Caco-2 (cell line): ENCODE results near the gene FOXN4. TPM values are rescaled to one million over a fixed set of nuclear protein-coding genes. Genes with fewer than 3 reads are reported as not detected.

Experiments used
- BruUV-seq: library from RNA; stranded (reverse); fragments of 400-500 nt; replicated peaks from 2 replicates; lab custom pipeline; 2021; lab: Mats Ljungman, UMichigan
- CTCF ChIA-PET: fragments of 300-600 bp; sonication (Branson Sonifier 250); formaldehyde crosslinking; loops from one replicate; lab custom pipeline; 2022; ENCODE audit warnings: antibody characterized with exemption; lab: Charles Lee
- POLR2A ChIA-PET: fragments of 300-600 bp; sonication (Branson Sonifier 250); formaldehyde crosslinking; loops from one replicate; lab custom pipeline; 2022; ENCODE audit warnings: antibody characterized with exemption; lab: Charles Lee
- DNase-seq, 2 experiments: peaks; one replicate each; pipeline versions ENCODE4 v3.0.0 to v3.0.0-alpha.2; 2020 to 2022
- H3K27me3 ChIP-seq: replicated peaks from 2 replicates; pipeline ENCODE4 v1.6.0; 2011; ENCODE audit warnings: low read length; ENCODE audit not compliant: control insufficient read depth, insufficient read depth
- H3K36me3 ChIP-seq: 2 replicates; pipeline ENCODE4 v1.5.1; 2011; ENCODE audit warnings: low read length; ENCODE audit not compliant: control insufficient read depth, insufficient read depth
- H3K4me1 ChIP-seq: fragments of 250-450 bp; sonication (Bioruptor Pico); 2 replicates; pipeline ENCODE4 v1.5.1; 2020; ENCODE audit warnings: mild to moderate bottlenecking
- H3K4me3 ChIP-seq: 2 replicates; pipeline ENCODE4 v1.5.1; 2011; ENCODE audit warnings: low read depth, mild to moderate bottlenecking, control low read depth, low read length
- H3K9me3 ChIP-seq: fragments of 250-450 bp; sonication (Bioruptor Pico); 2 replicates; pipeline ENCODE4 v1.5.1; 2020; ENCODE audit warnings: mild to moderate bottlenecking, moderate library complexity
- H3K27ac Mint-ChIP-seq: one replicate; pipeline ENCODE4 v1.8.0; 2022; ENCODE audit warnings: mixed read lengths; ENCODE audit not compliant: unreplicated experiment
- H3K27me3 Mint-ChIP-seq: one replicate; pipeline ENCODE4 v1.8.0; 2022; ENCODE audit warnings: mixed read lengths; ENCODE audit not compliant: insufficient read depth, unreplicated experiment
- H3K36me3 Mint-ChIP-seq: one replicate; pipeline ENCODE4 v1.8.0; 2022; ENCODE audit warnings: mild to moderate bottlenecking, mixed read lengths; ENCODE audit not compliant: insufficient read depth, unreplicated experiment
- H3K4me1 Mint-ChIP-seq: one replicate; pipeline ENCODE4 v1.8.0; 2022; ENCODE audit warnings: low read depth, mixed read lengths; ENCODE audit not compliant: unreplicated experiment
- H3K4me3 Mint-ChIP-seq: one replicate; pipeline ENCODE4 v1.8.0; 2022; ENCODE audit warnings: mild to moderate bottlenecking, moderate library complexity, mixed read lengths; ENCODE audit not compliant: unreplicated experiment
- H3K9me3 Mint-ChIP-seq: one replicate; pipeline ENCODE4 v1.8.0; 2022; ENCODE audit warnings: mixed read lengths; ENCODE audit not compliant: unreplicated experiment
- CTCF ChIP-seq, 2 experiments: fragments of 200-600 bp in 1 of 2; IDR thresholded peaks; 1 replicate in 1 of 2; 2 replicates in 1 of 2; pipeline versions ENCODE4 v1.5.1 to v1.8.0; 2011 to 2022; ENCODE audit warnings: antibody characterized with exemption in 1 of 2, control low read depth in 1 of 2, inconsistent platforms in 1 of 2, low read depth in 1 of 2, low read length in 1 of 2, mild to moderate bottlenecking in 1 of 2, moderate library complexity in 1 of 2; ENCODE audit not compliant: insufficient read depth in 1 of 2, severe bottlenecking in 1 of 2, unreplicated experiment in 1 of 2
- intact Hi-C: fragments of 100-400 bp; cut with micrococcal nuclease; formaldehyde crosslinking; loops from one replicate; pipeline ENCODE4 v1.10.0; 2022; ENCODE audit not compliant: unreplicated experiment
- total RNA-seq: library from RNA; stranded (reverse); gene quantifications from 2 replicates; pipeline ENCODE4 v1.2.3, GENCODE V29; 2022

FOXN4 gene
- total RNA-seq, 1 experiment from 2014 or later = 0.95 TPM

GRCh38 chr12:109290061-109290460 lies 19.0 kb downstream of the FOXN4 start:
- H3K4me1 ChIP-seq = no peaks in the 10 kb centered on the region
- H3K4me3 Mint-ChIP-seq = no peak overlapping the region
- POLR2A ChIA-PET = no interaction called here
- TF ChIP-seq CTCF (IDR thresholded peaks at IDR 0.05; ENCODE audit: insufficient read depth in 1 of 2, low read depth in 1 of 2, low read length in 1 of 2, severe bottlenecking in 1 of 2, unreplicated experiment in 1 of 2) = no peak
- no peaks in the 10 kb centered on the region for H3K4me1 Mint-ChIP-seq
- no peak overlapping the region for H3K4me3 ChIP-seq
- BruUV-seq = no TSS peak
- DNase-seq = no peak
- H3K36me3 Mint-ChIP-seq = no peaks in the 10 kb centered on the region
- no peaks in the 10 kb centered on the region for H3K27me3 ChIP-seq
- no peaks in the 10 kb centered on the region for H3K9me3 Mint-ChIP-seq
- H3K9me3 ChIP-seq = no peaks in the 10 kb centered on the region
- H3K27me3 Mint-ChIP-seq = no peaks in the 10 kb centered on the region
- H3K27ac Mint-ChIP-seq = no peak overlapping the region
- CTCF ChIA-PET = no interaction called here
- H3K36me3 ChIP-seq = no peaks in the 10 kb centered on the region
- intact Hi-C loops = no loop called here

DNA sequence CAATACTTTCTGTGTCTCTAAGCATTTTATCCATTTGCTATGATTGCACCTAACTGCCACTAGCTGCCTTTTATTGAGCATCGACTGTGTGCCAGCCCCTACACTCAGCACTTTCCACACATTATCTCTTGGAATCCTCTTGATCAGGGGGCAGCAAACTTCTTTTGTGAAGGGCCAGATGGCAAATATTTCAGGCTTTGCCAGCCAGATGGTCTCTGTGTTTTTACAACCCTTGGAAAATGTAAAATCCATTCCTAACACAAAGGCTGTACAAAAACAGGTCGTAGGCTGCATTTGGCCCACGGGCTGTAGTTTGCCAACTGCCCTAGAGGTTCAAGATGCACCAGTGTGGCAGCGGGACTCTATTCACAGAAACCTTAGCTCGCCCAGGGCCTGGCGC lies 19.5 kb downstream of the FOXN4 start:
- POLR2A ChIA-PET = no interaction called here
- no peaks in the 10 kb centered on the region for H3K27me3 Mint-ChIP-seq
- Histone ChIP-seq H3K4me1 (no peaks in the 10 kb centered on the region), H3K9me3 (no peaks in the 10 kb centered on the region), H3K4me3 (no peak overlapping the region), H3K27me3 (no peaks in the 10 kb centered on the region), H3K36me3 (no peaks in the 10 kb centered on the region)
- no peak overlapping the region for H3K27ac Mint-ChIP-seq
- CTCF ChIA-PET = no interaction called here
- DNase-seq = no peak
- H3K36me3 Mint-ChIP-seq = no peaks in the 10 kb centered on the region
- BruUV-seq = no TSS peak
- H3K9me3 Mint-ChIP-seq = no peaks in the 10 kb centered on the region
- H3K4me1 Mint-ChIP-seq = no peaks in the 10 kb centered on the region
- TF ChIP-seq CTCF (IDR thresholded peaks at IDR 0.05; ENCODE audit: insufficient read depth in 1 of 2, low read depth in 1 of 2, low read length in 1 of 2, severe bottlenecking in 1 of 2, unreplicated experiment in 1 of 2) = no peak
- no peak overlapping the region for H3K4me3 Mint-ChIP-seq
- intact Hi-C loops = no loop called here

DNA sequence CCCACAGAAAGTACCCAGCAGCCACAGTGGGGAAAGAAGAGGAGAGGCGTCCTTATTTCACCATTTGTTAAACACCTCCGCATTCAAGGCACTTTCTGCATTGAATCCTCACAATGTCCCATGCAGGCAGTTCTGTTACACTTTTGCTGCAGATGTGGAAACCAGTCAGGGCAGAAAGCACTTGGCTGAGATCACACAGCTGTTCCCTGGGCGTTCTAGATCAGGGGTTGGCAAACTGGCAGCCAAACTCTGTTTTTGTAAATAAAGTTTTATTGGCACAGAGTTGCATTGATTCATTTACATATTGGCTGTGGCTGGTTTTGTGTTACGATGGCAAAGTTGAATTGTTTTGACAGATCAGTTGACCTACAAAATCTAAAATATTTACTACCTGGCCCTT lies 20.1 kb downstream of the FOXN4 start:
- CTCF ChIA-PET = no interaction called here

More for the DNA sequence above, 20.1 kb downstream of the FOXN4 start:
- no peak overlapping the region for H3K4me3 ChIP-seq
- Mint-ChIP-seq H3K36me3 (no peaks in the 10 kb centered on the region), H3K4me1 (no peaks in the 10 kb centered on the region), H3K9me3 (no peaks in the 10 kb centered on the region), H3K27ac (no peak overlapping the region), H3K4me3 (no peak overlapping the region), H3K27me3 (no peaks in the 10 kb centered on the region)
- H3K36me3 ChIP-seq = no peaks in the 10 kb centered on the region
- no peaks in the 10 kb centered on the region for H3K4me1 ChIP-seq
- H3K27me3 ChIP-seq = no peaks in the 10 kb centered on the region
- intact Hi-C loops = no loop called here
- DNase-seq = no peak
- no peak for TF ChIP-seq CTCF (IDR thresholded peaks at IDR 0.05; ENCODE audit: insufficient read depth in 1 of 2, low read depth in 1 of 2, low read length in 1 of 2, severe bottlenecking in 1 of 2, unreplicated experiment in 1 of 2)
- no peaks in the 10 kb centered on the region for H3K9me3 ChIP-seq
- POLR2A ChIA-PET = no interaction called here
- BruUV-seq = no TSS peak
